Naive thymus-derived CD8-positive, alpha-beta T cell (primary cell): ENCODE results near the gene LMBR1. TPM values are rescaled to one million over a fixed set of nuclear protein-coding genes. Genes with fewer than 3 reads are reported as not detected.

Source experiments
- ATAC-seq, 2 donors: fragments of 150-1000 bp; cut with Tn5 transposase in 1 of 2; sonication (Bioruptor Pico), chemical (Tn5 transposase) in 1 of 2; 1 replicate in 1 of 2; 2 replicates in 1 of 2; pipeline ENCODE4 v1.10.0; 2021; ENCODE audit warnings: mild to moderate bottlenecking in 2 of 2, moderate library complexity in 2 of 2
- POLR2A ChIA-PET: fragments of 350-600 bp; sonication (Branson Sonifier 250); formaldehyde crosslinking; loops from one replicate; lab custom pipeline; 2021; ENCODE audit warnings: antibody characterized with exemption; lab: Charles Lee
- DNase-seq, 10 donors: peaks; one replicate each; pipeline versions ENCODE4 v3.0.0 to v3.0.0-alpha.2; 2020 to 2022
- H3K27ac Mint-ChIP-seq, 10 donors: one replicate each; pipeline ENCODE4 v1.8.0; 2020 to 2022; ENCODE audit warnings: mild to moderate bottlenecking in 10 of 10, mixed read lengths in 10 of 10, moderate library complexity in 4 of 10, inconsistent platforms in 1 of 10
- H3K27me3 Mint-ChIP-seq, 5 donors: one replicate each; pipeline ENCODE4 v1.8.0; 2021 to 2022; ENCODE audit warnings: mixed read lengths in 5 of 5
- H3K36me3 Mint-ChIP-seq, 3 donors: one replicate each; pipeline ENCODE4 v1.8.0; 2020 to 2022; ENCODE audit warnings: mixed read lengths in 3 of 3, mild to moderate bottlenecking in 2 of 3, inconsistent platforms in 1 of 3
- H3K4me1 Mint-ChIP-seq, 4 donors: one replicate each; pipeline ENCODE4 v1.8.0; 2021 to 2022; ENCODE audit warnings: mixed read lengths in 4 of 4
- H3K4me3 Mint-ChIP-seq, 10 donors: one replicate each; pipeline ENCODE4 v1.8.0; 2020 to 2022; ENCODE audit warnings: mild to moderate bottlenecking in 10 of 10, mixed read lengths in 10 of 10, moderate library complexity in 6 of 10, inconsistent platforms in 1 of 10
- H3K9me3 Mint-ChIP-seq, 9 donors: one replicate each; pipeline ENCODE4 v1.8.0; 2020 to 2022; ENCODE audit warnings: mixed read lengths in 9 of 9, mild to moderate bottlenecking in 3 of 9, inconsistent platforms in 1 of 9, moderate library complexity in 1 of 9
- polyA plus RNA-seq, 3 donors: library from polyadenylated mRNA; unstranded; fragments of 300-500 nt; fragmentation: Illumina TruSeq; gene quantifications; one replicate each; pipeline ENCODE4 v1.2.3, GENCODE V29; 2021
- total RNA-seq, 8 experiments: library from RNA in 2 of 8; stranded (reverse) in 2 of 8; gene quantifications; one replicate each; pipeline ENCODE4 v1.2.3 and lab custom pipeline; 2021 to 2026

The LMBR1 gene
- total and polyA plus RNA-seq, 5 experiments from 2014 or later: 41.9 to 157 (median 45.9) TPM

DNA sequence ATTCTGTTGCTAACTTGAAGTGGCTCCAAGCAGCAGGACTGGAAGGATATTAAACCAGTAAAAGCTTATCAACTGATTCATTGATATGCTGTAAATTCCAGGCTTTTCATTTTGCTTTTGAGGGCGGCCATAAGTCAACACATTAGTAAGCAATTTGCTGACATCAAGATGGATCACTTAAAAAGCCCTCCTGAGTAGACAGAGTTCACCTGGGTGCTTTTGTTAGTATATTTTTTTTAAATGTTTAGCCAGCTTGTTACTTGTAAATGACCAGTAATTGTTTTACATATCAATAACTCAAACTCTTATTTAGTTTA lies 225.9 kb downstream of the LMBR1 start:
- DNase-seq: no peak
- Mint-ChIP-seq H3K9me3 (no peaks in the 10 kb centered on the region), H3K36me3 (peaks cover 0 to 12% (median 12%) of the 10 kb centered on the region in 3 donors), H3K27me3 (no peaks in the 10 kb centered on the region), H3K27ac (no peak overlapping the region), H3K4me1 (peaks cover 0 to 3% (median 0%) of the 10 kb centered on the region in 4 donors), H3K4me3 (no peak overlapping the region)
- ATAC-seq: no peak
- POLR2A ChIA-PET: no interaction called here

DNA sequence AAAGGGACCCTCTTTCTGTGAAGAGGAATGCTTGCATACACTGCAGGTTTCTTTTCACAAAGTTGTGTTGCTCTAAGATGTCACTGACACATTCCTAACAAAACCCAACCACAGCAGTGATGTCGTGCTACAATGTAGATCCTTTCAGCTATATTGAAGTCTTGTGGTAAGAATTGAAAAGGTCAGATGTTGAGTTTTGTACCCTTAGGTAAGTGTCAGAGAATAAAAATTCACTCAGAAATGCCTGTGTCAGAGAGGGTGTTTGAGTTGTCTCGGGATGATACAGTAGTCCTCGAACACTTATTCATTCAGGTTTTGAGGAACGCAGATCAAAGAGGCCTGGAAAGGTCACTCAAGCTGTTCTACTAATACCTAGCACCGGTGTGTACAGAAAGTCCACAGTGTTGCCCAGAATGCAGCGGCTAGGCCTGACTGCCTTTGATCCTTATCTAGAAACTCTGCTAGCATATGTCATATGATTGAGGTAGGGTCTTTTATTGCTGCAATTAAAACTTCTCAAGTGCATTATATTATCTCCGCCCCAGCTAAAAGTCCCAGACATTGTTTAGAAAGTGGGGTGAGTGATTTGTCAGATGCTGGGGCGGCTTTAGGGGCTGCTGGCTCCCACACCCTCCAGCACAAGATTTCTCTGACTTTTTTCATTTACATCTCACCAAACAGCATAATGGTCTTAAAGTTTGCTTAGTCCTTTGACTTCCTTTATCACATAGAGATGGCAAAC lies 226.4 kb downstream of the LMBR1 start:
- no peak for DNase-seq
- POLR2A ChIA-PET: no interaction called here
- H3K27me3 Mint-ChIP-seq: no peaks in the 10 kb centered on the region
- peaks cover 0 to 3% (median 0%) of the 10 kb centered on the region in 4 donors for H3K4me1 Mint-ChIP-seq
- H3K36me3 Mint-ChIP-seq: peaks cover 0 to 12% (median 10%) of the 10 kb centered on the region in 3 donors
- H3K27ac Mint-ChIP-seq: peak overlapping the region in 1 of 10 donors; percentile 17
- H3K9me3 Mint-ChIP-seq: no peaks in the 10 kb centered on the region
- ATAC-seq: no peak
- no peak overlapping the region for H3K4me3 Mint-ChIP-seq

DNA sequence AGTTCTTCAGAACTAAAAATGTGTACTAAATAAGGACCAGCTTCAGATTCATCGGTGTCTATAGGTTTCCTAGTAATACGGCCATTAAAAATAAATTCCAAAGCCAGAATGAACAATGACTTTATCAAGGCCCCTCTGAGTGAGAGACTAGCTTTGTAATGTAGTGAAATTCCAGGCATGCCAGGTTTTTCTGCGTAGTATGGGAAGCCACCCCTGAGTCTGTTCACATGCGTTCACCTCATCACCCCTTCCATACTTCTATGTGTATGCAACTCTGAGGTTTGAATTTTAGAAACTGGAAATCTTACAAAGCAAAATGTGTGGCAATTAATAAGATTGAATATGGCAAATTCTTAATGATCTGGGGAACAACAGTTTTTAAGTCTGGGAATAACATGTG lies 227.9 kb downstream of the LMBR1 start:
- H3K9me3 Mint-ChIP-seq: no peaks in the 10 kb centered on the region
- DNase-seq (no peak), ATAC-seq (no peak)
- peaks cover 0 to under 1% (median 0%) of the 10 kb centered on the region in 5 donors for H3K27me3 Mint-ChIP-seq
- POLR2A ChIA-PET: no interaction called here
- H3K4me1 Mint-ChIP-seq: peaks cover 0 to 3% (median 0%) of the 10 kb centered on the region in 4 donors
- H3K36me3 Mint-ChIP-seq: peaks cover 0 to 8% (median 0%) of the 10 kb centered on the region in 3 donors
- peak overlapping the region in 1 of 10 donors; percentile 48 for H3K27ac Mint-ChIP-seq
- no peak overlapping the region for H3K4me3 Mint-ChIP-seq

DNA sequence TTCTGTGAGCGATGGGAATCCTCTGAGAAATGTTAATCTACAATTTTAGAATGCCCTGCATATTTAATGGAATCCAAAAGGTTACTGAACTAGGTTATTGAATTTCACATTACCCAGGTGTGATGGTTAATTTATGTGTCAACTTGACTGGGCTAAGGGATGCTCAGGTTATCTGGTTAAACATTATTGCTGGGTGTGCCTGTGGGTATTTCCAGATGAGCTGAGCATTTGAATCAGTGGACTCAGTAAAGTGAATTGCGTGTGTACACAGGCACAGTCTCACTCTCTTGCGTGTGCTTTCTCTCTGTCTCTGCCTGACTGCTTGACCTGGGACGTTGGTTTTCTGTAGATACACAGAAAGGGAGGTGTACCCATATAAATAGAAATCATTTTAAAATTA lies 230.7 kb downstream of the LMBR1 start:
- POLR2A ChIA-PET: interaction anchor here (0.9 kb wide), 1 partner anchor 61 kb away, joined by 5 read pairs; no protein-coding TSS in a partner anchor
- H3K9me3 Mint-ChIP-seq: no peaks in the 10 kb centered on the region
- peaks cover 0 to 2% (median 0%) of the 10 kb centered on the region in 5 donors for H3K27me3 Mint-ChIP-seq
- H3K4me3 Mint-ChIP-seq: no peak overlapping the region
- H3K4me1 Mint-ChIP-seq: no peaks in the 10 kb centered on the region
- DNase-seq (no peak), ATAC-seq (no peak)
- no peak overlapping the region for H3K27ac Mint-ChIP-seq
- no peaks in the 10 kb centered on the region for H3K36me3 Mint-ChIP-seq

- DNase-seq (no peak), ATAC-seq (no peak)
- Mint-ChIP-seq H3K4me3 (no peak overlapping the region), H3K36me3 (no peaks in the 10 kb centered on the region), H3K27me3 (peaks cover 0 to 2% (median 0%) of the 10 kb centered on the region in 5 donors), H3K9me3 (no peaks in the 10 kb centered on the region), H3K27ac (no peak overlapping the region), H3K4me1 (no peaks in the 10 kb centered on the region)
- POLR2A ChIA-PET: interaction anchor here (0.9 kb wide), 1 partner anchor 60 kb away, joined by 5 read pairs; no protein-coding TSS in a partner anchor
These were observed 231.3 kb downstream of the LMBR1 start for GRCh38 chr7:156661637-156662036.

- Mint-ChIP-seq H3K4me1 (no peaks in the 10 kb centered on the region), H3K27ac (peak overlapping the region in 2 of 10 donors; percentile 17 to 30), H3K36me3 (no peaks in the 10 kb centered on the region), H3K27me3 (peaks cover 0 to 2% (median 0%) of the 10 kb centered on the region in 5 donors), H3K9me3 (no peaks in the 10 kb centered on the region), H3K4me3 (no peak overlapping the region)
- DNase-seq (no peak), ATAC-seq (no peak)
- POLR2A ChIA-PET: no interaction called here
These were observed 233.0 kb downstream of the LMBR1 start for GRCh38 chr7:156659961-156660360.

- POLR2A ChIA-PET: no interaction called here
- H3K9me3 Mint-ChIP-seq: no peaks in the 10 kb centered on the region
- H3K27ac Mint-ChIP-seq: no peak overlapping the region
- peaks cover 0 to 2% (median 0%) of the 10 kb centered on the region in 5 donors for H3K27me3 Mint-ChIP-seq
- no peak for DNase-seq
- no peaks in the 10 kb centered on the region for H3K36me3 Mint-ChIP-seq
- no peak for ATAC-seq
- no peak overlapping the region for H3K4me3 Mint-ChIP-seq
- H3K4me1 Mint-ChIP-seq: no peaks in the 10 kb centered on the region
These were observed 233.8 kb downstream of the LMBR1 start for GRCh38 chr7:156659203-156659602.

GRCh38 chr7:156657681-156658080 lies 235.3 kb downstream of the LMBR1 start:
- Mint-ChIP-seq H3K27me3 (peaks cover 0 to 5% (median 2%) of the 10 kb centered on the region in 5 donors), H3K9me3 (no peaks in the 10 kb centered on the region), H3K4me3 (no peak overlapping the region), H3K4me1 (no peaks in the 10 kb centered on the region), H3K27ac (peak overlapping the region in 1 of 10 donors; percentile 82), H3K36me3 (no peaks in the 10 kb centered on the region)
- POLR2A ChIA-PET: no interaction called here
- no peak for DNase-seq
- no peak for ATAC-seq

- peaks cover 4 to 9% (median 6%) of the 10 kb centered on the region in 5 donors for H3K27me3 Mint-ChIP-seq
- H3K4me3 Mint-ChIP-seq: no peak overlapping the region
- no peak for DNase-seq
- POLR2A ChIA-PET: no interaction called here
- no peaks in the 10 kb centered on the region for H3K9me3 Mint-ChIP-seq
- no peaks in the 10 kb centered on the region for H3K36me3 Mint-ChIP-seq
- peaks cover 0 to 2% (median 0%) of the 10 kb centered on the region in 4 donors for H3K4me1 Mint-ChIP-seq
- ATAC-seq: no peak
- no peak overlapping the region for H3K27ac Mint-ChIP-seq
These were observed 236.4 kb downstream of the LMBR1 start for GRCh38 chr7:156656598-156656997.

GRCh38 chr7:156655983-156656382 lies 237.0 kb downstream of the LMBR1 start:
- H3K27ac Mint-ChIP-seq: no peak overlapping the region
- DNase-seq (no peak), ATAC-seq (no peak)
- no peaks in the 10 kb centered on the region for H3K9me3 Mint-ChIP-seq
- peaks cover 7 to 12% (median 8%) of the 10 kb centered on the region in 5 donors for H3K27me3 Mint-ChIP-seq
- no peaks in the 10 kb centered on the region for H3K36me3 Mint-ChIP-seq
- no peak overlapping the region for H3K4me3 Mint-ChIP-seq
- POLR2A ChIA-PET: no interaction called here
- H3K4me1 Mint-ChIP-seq: peaks cover 0 to 2% (median 0%) of the 10 kb centered on the region in 4 donors

GRCh38 chr7:156655251-156655650 lies 237.7 kb downstream of the LMBR1 start:
- H3K4me1 Mint-ChIP-seq: peaks cover 0 to 2% (median 0%) of the 10 kb centered on the region in 4 donors
- no peaks in the 10 kb centered on the region for H3K9me3 Mint-ChIP-seq
- no peaks in the 10 kb centered on the region for H3K36me3 Mint-ChIP-seq
- DNase-seq (no peak), ATAC-seq (no peak)
- POLR2A ChIA-PET: no interaction called here
- peaks cover 12 to 20% (median 13%) of the 10 kb centered on the region in 5 donors for H3K27me3 Mint-ChIP-seq
- no peak overlapping the region for H3K4me3 Mint-ChIP-seq
- H3K27ac Mint-ChIP-seq: no peak overlapping the region

- Mint-ChIP-seq H3K27ac (no peak overlapping the region), H3K4me3 (no peak overlapping the region), H3K9me3 (no peaks in the 10 kb centered on the region), H3K36me3 (no peaks in the 10 kb centered on the region), H3K4me1 (peaks cover 0 to 2% (median 0%) of the 10 kb centered on the region in 4 donors), H3K27me3 (peaks cover 12 to 26% (median 16%) of the 10 kb centered on the region in 5 donors)
- DNase-seq (no peak), ATAC-seq (no peak)
- POLR2A ChIA-PET: no interaction called here
These were observed 238.3 kb downstream of the LMBR1 start for GRCh38 chr7:156654511-156655234.

- no peak for DNase-seq
- ATAC-seq: no peak
- H3K4me3 Mint-ChIP-seq: no peak overlapping the region
- no peaks in the 10 kb centered on the region for H3K36me3 Mint-ChIP-seq
- POLR2A ChIA-PET: no interaction called here
- H3K4me1 Mint-ChIP-seq: peaks cover 0 to 2% (median 0%) of the 10 kb centered on the region in 4 donors
- peaks cover 22 to 42% (median 27%) of the 10 kb centered on the region in 5 donors for H3K27me3 Mint-ChIP-seq
- no peaks in the 10 kb centered on the region for H3K9me3 Mint-ChIP-seq
- no peak overlapping the region for H3K27ac Mint-ChIP-seq
These were observed 240.0 kb downstream of the LMBR1 start for GRCh38 chr7:156652886-156653568.
